Loucy (cell line): ENCODE measurements around the gene SLC2A5.

Experiments
- EZH2phosphoT487 ChIP-seq: fragments of 200-600 bp; IDR thresholded peaks from 2 replicates; pipeline ENCODE4 v1.6.1; 2018; ENCODE audit warnings: antibody characterized with exemption, mild to moderate bottlenecking, moderate library complexity, borderline replicate concordance
- TF ChIP-seq, protein P1 (sequence below): fragments of 200-600 bp; sonication (generic); conservative IDR thresholded peaks from 2 replicates; pipeline ENCODE4 v1.5.1; 2014; ENCODE audit warnings: mild to moderate bottlenecking, antibody characterized with exemption, low read length

GRCh38 chr1:9093091-9093490 is 23.7 kb upstream of the SLC2A5 start:
- TF ChIP-seq, protein P1, sequence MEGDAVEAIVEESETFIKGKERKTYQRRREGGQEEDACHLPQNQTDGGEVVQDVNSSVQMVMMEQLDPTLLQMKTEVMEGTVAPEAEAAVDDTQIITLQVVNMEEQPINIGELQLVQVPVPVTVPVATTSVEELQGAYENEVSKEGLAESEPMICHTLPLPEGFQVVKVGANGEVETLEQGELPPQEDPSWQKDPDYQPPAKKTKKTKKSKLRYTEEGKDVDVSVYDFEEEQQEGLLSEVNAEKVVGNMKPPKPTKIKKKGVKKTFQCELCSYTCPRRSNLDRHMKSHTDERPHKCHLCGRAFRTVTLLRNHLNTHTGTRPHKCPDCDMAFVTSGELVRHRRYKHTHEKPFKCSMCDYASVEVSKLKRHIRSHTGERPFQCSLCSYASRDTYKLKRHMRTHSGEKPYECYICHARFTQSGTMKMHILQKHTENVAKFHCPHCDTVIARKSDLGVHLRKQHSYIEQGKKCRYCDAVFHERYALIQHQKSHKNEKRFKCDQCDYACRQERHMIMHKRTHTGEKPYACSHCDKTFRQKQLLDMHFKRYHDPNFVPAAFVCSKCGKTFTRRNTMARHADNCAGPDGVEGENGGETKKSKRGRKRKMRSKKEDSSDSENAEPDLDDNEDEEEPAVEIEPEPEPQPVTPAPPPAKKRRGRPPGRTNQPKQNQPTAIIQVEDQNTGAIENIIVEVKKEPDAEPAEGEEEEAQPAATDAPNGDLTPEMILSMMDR = no peak
- TF ChIP-seq EZH2phosphoT487 = no peak
